ENCODE results near the gene YES1.

Gene YES1

DNA sequence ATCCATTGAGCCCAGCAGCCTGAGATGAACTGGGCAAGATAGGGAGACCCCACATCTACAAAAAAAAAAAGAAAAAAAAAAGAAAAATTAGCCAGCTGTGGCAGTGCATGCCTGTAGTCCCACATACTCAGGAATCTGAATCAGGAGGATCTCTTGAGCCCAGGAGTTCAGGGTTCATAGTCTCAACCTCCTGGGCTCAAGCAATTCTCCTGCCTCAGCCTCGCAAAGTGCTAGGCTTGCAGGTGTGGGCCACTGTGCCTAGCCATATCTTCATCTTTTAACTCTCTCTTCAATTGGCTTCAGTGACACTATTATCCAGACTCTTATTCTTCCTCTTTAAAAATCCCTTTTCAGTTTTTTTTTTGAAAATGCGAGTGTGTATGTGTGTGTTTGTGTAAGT, 28.5 kb upstream of the YES1 start:
- H3K27ac ChIP-seq: no peak overlapping the region
- H3K4me2 ChIP-seq: no peak overlapping the region
- H3K79me2 ChIP-seq (ENCODE audit: insufficient read depth, low read depth): no peaks in the 10 kb centered on the region
- TF ChIP-seq, protein P1, sequence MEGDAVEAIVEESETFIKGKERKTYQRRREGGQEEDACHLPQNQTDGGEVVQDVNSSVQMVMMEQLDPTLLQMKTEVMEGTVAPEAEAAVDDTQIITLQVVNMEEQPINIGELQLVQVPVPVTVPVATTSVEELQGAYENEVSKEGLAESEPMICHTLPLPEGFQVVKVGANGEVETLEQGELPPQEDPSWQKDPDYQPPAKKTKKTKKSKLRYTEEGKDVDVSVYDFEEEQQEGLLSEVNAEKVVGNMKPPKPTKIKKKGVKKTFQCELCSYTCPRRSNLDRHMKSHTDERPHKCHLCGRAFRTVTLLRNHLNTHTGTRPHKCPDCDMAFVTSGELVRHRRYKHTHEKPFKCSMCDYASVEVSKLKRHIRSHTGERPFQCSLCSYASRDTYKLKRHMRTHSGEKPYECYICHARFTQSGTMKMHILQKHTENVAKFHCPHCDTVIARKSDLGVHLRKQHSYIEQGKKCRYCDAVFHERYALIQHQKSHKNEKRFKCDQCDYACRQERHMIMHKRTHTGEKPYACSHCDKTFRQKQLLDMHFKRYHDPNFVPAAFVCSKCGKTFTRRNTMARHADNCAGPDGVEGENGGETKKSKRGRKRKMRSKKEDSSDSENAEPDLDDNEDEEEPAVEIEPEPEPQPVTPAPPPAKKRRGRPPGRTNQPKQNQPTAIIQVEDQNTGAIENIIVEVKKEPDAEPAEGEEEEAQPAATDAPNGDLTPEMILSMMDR (conservative IDR thresholded peaks at IDR 0.05; ENCODE audit: low read depth, low read length): no peak
- no peak overlapping the region for H3K9ac ChIP-seq
- no peaks in the 10 kb centered on the region for H3K27me3 ChIP-seq (ENCODE audit: insufficient read depth, low read depth)
- H3K4me1 ChIP-seq (ENCODE audit: low read depth, poor library complexity, severe bottlenecking): peaks cover 5% of the 10 kb centered on the region
- no peak overlapping the region for H2AFZ ChIP-seq (ENCODE audit: low read depth)
- H3K36me3 ChIP-seq (ENCODE audit: insufficient read depth): no peaks in the 10 kb centered on the region
- H4K20me1 ChIP-seq (ENCODE audit: insufficient read depth): no peaks in the 10 kb centered on the region
- H3K4me3 ChIP-seq (IDR thresholded peaks at IDR 0.05; ENCODE audit: insufficient read depth, low read depth, low read length): no peak overlapping the region

GRCh38 chr18:840023-840408, 28.0 kb upstream of the YES1 start:
- Histone ChIP-seq H2AFZ (ENCODE audit: low read depth) (peak overlapping the region; percentile 50; the same call in 1 of the 2 replicates), H3K36me3 (ENCODE audit: insufficient read depth) (no peaks in the 10 kb centered on the region), H3K4me2 (no peak overlapping the region), H4K20me1 (ENCODE audit: insufficient read depth) (no peaks in the 10 kb centered on the region), H3K79me2 (ENCODE audit: insufficient read depth, low read depth) (no peaks in the 10 kb centered on the region), H3K27me3 (ENCODE audit: insufficient read depth, low read depth) (no peaks in the 10 kb centered on the region), H3K9ac (no peak overlapping the region), H3K4me3 (IDR thresholded peaks at IDR 0.05; ENCODE audit: insufficient read depth, low read depth, low read length) (no peak overlapping the region), H3K4me1 (ENCODE audit: low read depth, poor library complexity, severe bottlenecking) (peaks cover 5% of the 10 kb centered on the region), H3K27ac (no peak overlapping the region)
- TF ChIP-seq, protein P1 (conservative IDR thresholded peaks at IDR 0.05; ENCODE audit: low read depth, low read length): no peak

GRCh38 chr18:839224-840022, 27.4 kb upstream of the YES1 start:
- Histone ChIP-seq H3K4me2 (peak overlapping the region; percentile 34; the same call in 1 of the 2 replicates), H3K4me1 (ENCODE audit: low read depth, poor library complexity, severe bottlenecking) (peaks cover 5% of the 10 kb centered on the region), H2AFZ (ENCODE audit: low read depth) (peak overlapping the region; percentile 50; the same call in 1 of the 2 replicates), H4K20me1 (ENCODE audit: insufficient read depth) (no peaks in the 10 kb centered on the region), H3K27ac (no peak overlapping the region), H3K9ac (no peak overlapping the region), H3K79me2 (ENCODE audit: insufficient read depth, low read depth) (no peaks in the 10 kb centered on the region), H3K27me3 (ENCODE audit: insufficient read depth, low read depth) (no peaks in the 10 kb centered on the region), H3K36me3 (ENCODE audit: insufficient read depth) (no peaks in the 10 kb centered on the region), H3K4me3 (IDR thresholded peaks at IDR 0.05; ENCODE audit: insufficient read depth, low read depth, low read length) (no peak overlapping the region)
- TF ChIP-seq, protein P1 (conservative IDR thresholded peaks at IDR 0.05; ENCODE audit: low read depth, low read length): peak; percentile 92

- H4K20me1 ChIP-seq (ENCODE audit: insufficient read depth): no peaks in the 10 kb centered on the region
- TF ChIP-seq, protein P1 (conservative IDR thresholded peaks at IDR 0.05; ENCODE audit: low read depth, low read length): no peak
These were observed 25.9 kb upstream of the YES1 start for GRCh38 chr18:837922-838321.

More at GRCh38 chr18:837922-838321, 25.9 kb upstream of the YES1 start:
- Histone ChIP-seq H3K4me3 (IDR thresholded peaks at IDR 0.05; ENCODE audit: insufficient read depth, low read depth, low read length) (no peak overlapping the region), H3K4me1 (ENCODE audit: low read depth, poor library complexity, severe bottlenecking) (peaks cover 5% of the 10 kb centered on the region), H3K9ac (no peak overlapping the region), H3K4me2 (no peak overlapping the region), H3K36me3 (ENCODE audit: insufficient read depth) (no peaks in the 10 kb centered on the region), H3K27me3 (ENCODE audit: insufficient read depth, low read depth) (no peaks in the 10 kb centered on the region), H3K79me2 (ENCODE audit: insufficient read depth, low read depth) (no peaks in the 10 kb centered on the region), H3K27ac (no peak overlapping the region), H2AFZ (ENCODE audit: low read depth) (no peak overlapping the region)
